K562 (cell line): ENCODE results near the gene AAK1. TPM values are rescaled to one million over a fixed set of nuclear protein-coding genes. Genes with fewer than 3 reads are reported as not detected.

Experiments
- ARID1B ChIP-seq: fragments of 450-650 bp; IDR thresholded peaks from 2 replicates; pipeline ENCODE4 v1.6.1; 2016; ENCODE audit warnings: antibody characterized with exemption, mild to moderate bottlenecking, inconsistent platforms
- ATF1 ChIP-seq, 2 experiments: fragments of 450-650 bp in 1 of 2; IDR thresholded peaks; 2 replicates each; pipeline ENCODE4 v1.6.1; 2016; ENCODE audit warnings: missing compliant biosample characterization in 1 of 2, missing genetic modification characterization in 1 of 2
- ATF7 ChIP-seq: fragments of 450-650 bp; IDR thresholded peaks from 2 replicates; pipeline ENCODE4 v1.7.1; 2014; ENCODE audit warnings: mild to moderate bottlenecking, moderate library complexity
- CBX3 ChIP-seq, 2 experiments: IDR thresholded peaks; 1 replicate in 1 of 2; 2 replicates in 1 of 2; pipeline ENCODE4 v1.6.1; 2012; ENCODE audit warnings: inconsistent platforms in 2 of 2, low read length in 2 of 2, borderline replicate concordance in 1 of 2, control low read depth in 1 of 2
- EP300 ChIP-seq: IDR thresholded peaks from 2 replicates; pipeline ENCODE4 v1.6.1; 2012; ENCODE audit warnings: low read length, improper control_type of control experiment
- HMGN3 ChIP-seq: IDR thresholded peaks from 2 replicates; pipeline ENCODE4 v1.6.1; 2011; ENCODE audit warnings: borderline replicate concordance, low read depth, mild to moderate bottlenecking, mixed read lengths, low read length; ENCODE audit not compliant: insufficient read length; ENCODE audit errors: extremely low read depth
- KDM2B ChIP-seq: fragments of 250-450 bp; sonication (Bioruptor Pico); IDR thresholded peaks from 2 replicates; pipeline ENCODE4 v1.8.0; 2021; ENCODE audit warnings: mild to moderate bottlenecking, moderate library complexity
- KLF13 ChIP-seq: fragments of 450-650 bp; IDR thresholded peaks from 2 replicates; pipeline ENCODE4 v1.6.1; 2016; ENCODE audit warnings: missing genetic modification characterization, low read depth, mild to moderate bottlenecking, missing compliant biosample characterization, moderate library complexity, borderline replicate concordance
- MAFG ChIP-seq: fragments of 450-650 bp; conservative IDR thresholded peaks from 2 replicates; pipeline ENCODE4 v1.6.1; 2016; ENCODE audit warnings: missing genetic modification characterization, missing compliant biosample characterization
- MECOM ChIP-seq: fragments of 250-450 bp; sonication (Bioruptor Pico); IDR thresholded peaks from 2 replicates; pipeline ENCODE4 v1.8.0; 2022; ENCODE audit warnings: inconsistent platforms
- MEF2D ChIP-seq: conservative IDR thresholded peaks from 2 replicates; pipeline ENCODE4 v1.6.1; 2016; ENCODE audit warnings: low read depth, missing genetic modification characterization, missing compliant biosample characterization
- NFIC ChIP-seq: fragments of 450-650 bp; IDR thresholded peaks from 2 replicates; pipeline ENCODE4 v1.6.1; 2017; ENCODE audit warnings: mild to moderate bottlenecking, inconsistent platforms
- NFIX ChIP-seq: fragments of 250-450 bp; sonication (Bioruptor Pico); IDR thresholded peaks from 2 replicates; pipeline ENCODE4 v1.4.0; 2020; ENCODE audit warnings: low read depth, mild to moderate bottlenecking, moderate library complexity
- NFRKB ChIP-seq: fragments of 450-650 bp; IDR thresholded peaks from 2 replicates; pipeline ENCODE4 v1.6.1; 2016; ENCODE audit warnings: low read depth
- NRF1 ChIP-seq, 2 experiments: fragments of 450-650 bp; IDR thresholded peaks in 1 of 2; conservative IDR thresholded peaks in 1 of 2; 2 replicates each; pipeline ENCODE4 v1.6.1; 2014; ENCODE audit warnings: mild to moderate bottlenecking in 2 of 2
- SAP30 ChIP-seq: fragments of 200-600 bp; sonication (generic); IDR thresholded peaks from 2 replicates; pipeline ENCODE4 v1.6.1; 2012; ENCODE audit warnings: borderline replicate concordance, low read depth, mild to moderate bottlenecking, moderate library complexity, low read length, control low read depth, inconsistent platforms; ENCODE audit not compliant: insufficient read depth, poor library complexity, severe bottlenecking
- STAT5A ChIP-seq: IDR thresholded peaks from 2 replicates; pipeline ENCODE4 v1.6.1; 2012; ENCODE audit warnings: low read length, inconsistent platforms, borderline replicate concordance
- TRIM24 ChIP-seq, 2 experiments: fragments of 450-650 bp; IDR thresholded peaks; 2 replicates each; pipeline ENCODE4 v1.6.1; 2016
- ZNF23 ChIP-seq: fragments of 250-450 bp; sonication (Bioruptor Pico); IDR thresholded peaks from 2 replicates; pipeline ENCODE4 v1.4.0; 2020; ENCODE audit warnings: mild to moderate bottlenecking
- polyA plus RNA-seq, 8 experiments: library from polyadenylated mRNA; depleted of rRNA in 4 of 8; stranded (reverse) in 5 of 8; unstranded in 3 of 8; fragments of >200 nt; fragmentation: Nextera tagmentation in 2 of 8; fragmentation: Illumina TruSeq in 1 of 8; extraction: Ambion mirVana in 2 of 8; extraction: Trizol in 1 of 8; gene quantifications; 2 replicates each; pipeline versions ENCODE4 v1.2.1 to v1.2.3, GENCODE V29; 2011 to 2014; ENCODE audit warnings: inconsistent platforms in 1 of 8, missing spikeins in 1 of 8
- total RNA-seq, 7 experiments: library from RNA; depleted of rRNA in 6 of 7; stranded (reverse); fragments of >200 nt in 6 of 7; fragmentation: Illumina TruSeq in 2 of 7; extraction: Trizol in 2 of 7; gene quantifications; 2 replicates each; pipeline versions ENCODE4 v1.2.1 to v1.2.3, GENCODE V29; 2011 to 2021; ENCODE audit warnings: low replicate concordance in 1 of 7
- TF ChIP-seq, protein P1 (sequence below), 2 experiments: fragments of 450-650 bp; conservative IDR thresholded peaks; 2 replicates each; pipeline ENCODE4 v1.6.1; 2017; ENCODE audit warnings: mild to moderate bottlenecking in 2 of 2, moderate library complexity in 2 of 2
- TF ChIP-seq, protein P2 (sequence below): fragments of 450-650 bp; conservative IDR thresholded peaks from 2 replicates; pipeline ENCODE4 v1.6.1; 2016; ENCODE audit warnings: missing genetic modification characterization, low read depth, mild to moderate bottlenecking, missing compliant biosample characterization, moderate library complexity
- TF ChIP-seq, protein P3 (sequence below): sonication (generic); IDR thresholded peaks from 2 replicates; pipeline ENCODE4 v1.6.1; 2016
- TF ChIP-seq, protein P4 (sequence below): fragments of 250-450 bp; sonication (Bioruptor Pico); IDR thresholded peaks from 2 replicates; pipeline ENCODE4 v1.5.0; 2021; ENCODE audit warnings: mild to moderate bottlenecking, borderline replicate concordance

The AAK1 gene
- total and polyA plus RNA-seq, 9 of the 15 experiments (the other 6 are each of a cell fraction or from before 2014, with no cell fraction given): 0.89 to 17.1 (median 6.0) TPM

DNA sequence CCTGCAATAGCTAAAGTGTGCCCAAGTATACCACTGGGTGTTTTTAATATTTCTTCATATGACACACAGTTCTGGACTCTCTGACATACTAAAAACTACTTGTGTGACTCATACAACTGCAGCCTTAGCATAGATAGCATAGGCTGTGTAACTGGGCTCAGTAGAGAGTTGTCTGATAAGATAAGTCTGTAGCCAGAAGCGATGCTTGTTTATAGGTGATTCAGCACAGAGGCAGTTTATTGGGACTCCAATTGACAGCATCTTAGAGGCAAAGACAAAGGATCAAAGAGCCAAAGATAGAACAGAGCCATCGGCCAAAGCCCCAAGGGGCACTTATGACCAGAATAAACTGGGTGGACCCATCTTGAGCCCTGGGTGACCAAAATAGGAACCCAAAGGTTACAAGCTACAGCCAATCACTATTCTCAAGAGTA, 42.3 kb downstream of the AAK1 start (continued):
- TF ChIP-seq, protein P1, sequence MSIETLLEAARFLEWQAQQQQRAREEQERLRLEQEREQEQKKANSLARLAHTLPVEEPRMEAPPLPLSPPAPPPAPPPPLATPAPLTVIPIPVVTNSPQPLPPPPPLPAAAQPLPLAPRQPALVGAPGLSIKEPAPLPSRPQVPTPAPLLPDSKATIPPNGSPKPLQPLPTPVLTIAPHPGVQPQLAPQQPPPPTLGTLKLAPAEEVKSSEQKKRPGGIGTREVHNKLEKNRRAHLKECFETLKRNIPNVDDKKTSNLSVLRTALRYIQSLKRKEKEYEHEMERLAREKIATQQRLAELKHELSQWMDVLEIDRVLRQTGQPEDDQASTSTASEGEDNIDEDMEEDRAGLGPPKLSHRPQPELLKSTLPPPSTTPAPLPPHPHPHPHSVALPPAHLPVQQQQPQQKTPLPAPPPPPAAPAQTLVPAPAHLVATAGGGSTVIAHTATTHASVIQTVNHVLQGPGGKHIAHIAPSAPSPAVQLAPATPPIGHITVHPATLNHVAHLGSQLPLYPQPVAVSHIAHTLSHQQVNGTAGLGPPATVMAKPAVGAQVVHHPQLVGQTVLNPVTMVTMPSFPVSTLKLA (conservative IDR thresholded peaks at IDR 0.05): peak in 1 of 2 experiments; percentile 51; a peak in 2 of 4 replicates
- TF ChIP-seq NRF1 (conservative IDR thresholded peaks at IDR 0.05 in 1 of 2, IDR thresholded peaks at IDR 0.05 in 1 of 2) (0 out of 4 replicates have a peak, but pooled peaks of 1 of the 2 experiments have one; percentile 10), ATF1 (CRISPR knock-in tag; IDR thresholded peaks at IDR 0.05) (no peak), ATF1 (tag; IDR thresholded peaks at IDR 0.05) (peak; percentile 73), EP300 (peak; percentile 92), KLF13 (no peak), MECOM (no peak), STAT5A (peak; percentile 61), NFIX (CRISPR knock-in tag) (no peak), MEF2D (tag) (0 out of 2 replicates have a peak, but pooled peaks have one; percentile 30), MAFG (tag) (peak; percentile 70), NFIC (peak; percentile 57), NFRKB (peak; percentile 42; the same call in 1 of the 2 replicates), ARID1B (peak; percentile 96), ZNF23 (no peak), HMGN3 (peak; percentile 44), KDM2B (CRISPR knock-in tag) (no peak), TRIM24 (IDR thresholded peaks at IDR 0.05) (peak; percentile 67 to 74; a peak in 3 of 4 replicates), SAP30 (no peak), ATF7 (peak; percentile 76), CBX3 (IDR thresholded peaks at IDR 0.05; ENCODE audit: borderline replicate concordance in 1 of 2, low read length in 2 of 2) (peak in 1 of 2 experiments; percentile 79; a peak in 2 of 3 replicates)
- TF ChIP-seq, protein P2, sequence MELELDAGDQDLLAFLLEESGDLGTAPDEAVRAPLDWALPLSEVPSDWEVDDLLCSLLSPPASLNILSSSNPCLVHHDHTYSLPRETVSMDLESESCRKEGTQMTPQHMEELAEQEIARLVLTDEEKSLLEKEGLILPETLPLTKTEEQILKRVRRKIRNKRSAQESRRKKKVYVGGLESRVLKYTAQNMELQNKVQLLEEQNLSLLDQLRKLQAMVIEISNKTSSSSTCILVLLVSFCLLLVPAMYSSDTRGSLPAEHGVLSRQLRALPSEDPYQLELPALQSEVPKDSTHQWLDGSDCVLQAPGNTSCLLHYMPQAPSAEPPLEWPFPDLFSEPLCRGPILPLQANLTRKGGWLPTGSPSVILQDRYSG (tag): 0 out of 2 replicates have a peak, but pooled peaks have one; percentile 16
- TF ChIP-seq, protein P3, sequence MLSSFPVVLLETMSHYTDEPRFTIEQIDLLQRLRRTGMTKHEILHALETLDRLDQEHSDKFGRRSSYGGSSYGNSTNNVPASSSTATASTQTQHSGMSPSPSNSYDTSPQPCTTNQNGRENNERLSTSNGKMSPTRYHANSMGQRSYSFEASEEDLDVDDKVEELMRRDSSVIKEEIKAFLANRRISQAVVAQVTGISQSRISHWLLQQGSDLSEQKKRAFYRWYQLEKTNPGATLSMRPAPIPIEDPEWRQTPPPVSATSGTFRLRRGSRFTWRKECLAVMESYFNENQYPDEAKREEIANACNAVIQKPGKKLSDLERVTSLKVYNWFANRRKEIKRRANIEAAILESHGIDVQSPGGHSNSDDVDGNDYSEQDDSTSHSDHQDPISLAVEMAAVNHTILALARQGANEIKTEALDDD: peak; percentile 86
- TF ChIP-seq, protein P4, sequence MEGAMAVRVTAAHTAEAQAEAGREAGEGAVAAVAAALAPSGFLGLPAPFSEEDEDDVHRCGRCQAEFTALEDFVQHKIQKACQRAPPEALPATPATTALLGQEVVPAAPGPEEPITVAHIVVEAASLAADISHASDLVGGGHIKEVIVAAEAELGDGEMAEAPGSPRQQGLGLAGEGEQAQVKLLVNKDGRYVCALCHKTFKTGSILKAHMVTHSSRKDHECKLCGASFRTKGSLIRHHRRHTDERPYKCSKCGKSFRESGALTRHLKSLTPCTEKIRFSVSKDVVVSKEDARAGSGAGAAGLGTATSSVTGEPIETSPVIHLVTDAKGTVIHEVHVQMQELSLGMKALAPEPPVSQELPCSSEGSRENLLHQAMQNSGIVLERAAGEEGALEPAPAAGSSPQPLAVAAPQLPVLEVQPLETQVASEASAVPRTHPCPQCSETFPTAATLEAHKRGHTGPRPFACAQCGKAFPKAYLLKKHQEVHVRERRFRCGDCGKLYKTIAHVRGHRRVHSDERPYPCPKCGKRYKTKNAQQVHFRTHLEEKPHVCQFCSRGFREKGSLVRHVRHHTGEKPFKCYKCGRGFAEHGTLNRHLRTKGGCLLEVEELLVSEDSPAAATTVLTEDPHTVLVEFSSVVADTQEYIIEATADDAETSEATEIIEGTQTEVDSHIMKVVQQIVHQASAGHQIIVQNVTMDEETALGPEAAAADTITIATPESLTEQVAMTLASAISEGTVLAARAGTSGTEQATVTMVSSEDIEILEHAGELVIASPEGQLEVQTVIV (CRISPR knock-in tag): no peak
